ENCODE data around the gene PSMB4.

Gene PSMB4

GRCh38 chr1:151364996-151365395 is 34.4 kb upstream of the PSMB4 start:
- CTCF ChIA-PET = interaction anchor here (1.2 to 1.3 kb wide), 2 partner anchors 9 to 64 kb away, joined by 3 to 5 read pairs; no protein-coding TSS in a partner anchor
- no peak for DNase-seq (ENCODE audit: extremely low spot score)
- POLR2A ChIA-PET = no interaction called here
- TF ChIP-seq CTCF (IDR thresholded peaks at IDR 0.05; ENCODE audit: control extremely low read depth, extremely low read depth, low read depth, missing control alignments) = no peak

- ChIA-PET POLR2A (no interaction called here), CTCF (interaction anchor here (0.9 to 3.2 kb wide), 5 partner anchors 11 to 17 kb away, joined by 3 to 14 read pairs (median 3); no protein-coding TSS in a partner anchor)
- TF ChIP-seq CTCF (IDR thresholded peaks at IDR 0.05; ENCODE audit: control extremely low read depth, extremely low read depth, low read depth, missing control alignments) = no peak
- no peak for DNase-seq (ENCODE audit: extremely low spot score)
Observed at GRCh38 chr1:151367658-151368392, 31.5 kb upstream of the PSMB4 start.

- no peak for TF ChIP-seq CTCF (IDR thresholded peaks at IDR 0.05; ENCODE audit: control extremely low read depth, extremely low read depth, low read depth, missing control alignments)
- no peak for DNase-seq (ENCODE audit: extremely low spot score)
- CTCF ChIA-PET = interaction anchor here (0.9 to 3.2 kb wide), 4 partner anchors 10 to 18 kb away, joined by 3 to 14 read pairs (median 6); no protein-coding TSS in a partner anchor
- POLR2A ChIA-PET = no interaction called here
Observed at GRCh38 chr1:151368393-151369301, 30.7 kb upstream of the PSMB4 start.

- DNase-seq (ENCODE audit: extremely low spot score) = no peak
- POLR2A ChIA-PET = no interaction called here
- no peak for TF ChIP-seq CTCF (IDR thresholded peaks at IDR 0.05; ENCODE audit: control extremely low read depth, extremely low read depth, low read depth, missing control alignments)
- CTCF ChIA-PET = interaction anchor here (2.9 to 3.2 kb wide), 2 partner anchors 13 kb away, joined by 8 to 14 read pairs; no protein-coding TSS in a partner anchor
Observed at GRCh38 chr1:151369302-151369610, 30.1 kb upstream of the PSMB4 start.

GRCh38 chr1:151369621-151370048 is 29.7 kb upstream of the PSMB4 start:
- POLR2A ChIA-PET = no interaction called here
- CTCF ChIA-PET = interaction anchor here (1.2 to 2.9 kb wide), 2 partner anchors 13 to 14 kb away, joined by 4 to 8 read pairs; no protein-coding TSS in a partner anchor
- no peak for TF ChIP-seq CTCF (IDR thresholded peaks at IDR 0.05; ENCODE audit: control extremely low read depth, extremely low read depth, low read depth, missing control alignments)
- no peak for DNase-seq (ENCODE audit: extremely low spot score)

GRCh38 chr1:151370211-151370911 is 29.0 kb upstream of the PSMB4 start:
- ChIA-PET POLR2A (no interaction called here), CTCF (interaction anchor here (1.2 to 2.9 kb wide), 2 partner anchors 12 to 14 kb away, joined by 4 to 8 read pairs; no protein-coding TSS in a partner anchor)
- TF ChIP-seq CTCF (IDR thresholded peaks at IDR 0.05; ENCODE audit: control extremely low read depth, extremely low read depth, low read depth, missing control alignments) = no peak
- no peak for DNase-seq (ENCODE audit: extremely low spot score)
